NB4 (cell line): Measurements from ENCODE around the gene WASF3.

Experiments used
- DNase-seq: peaks from one replicate; pipeline ENCODE4 v3.0.0; 2010; ENCODE audit warnings: low read depth
- H3K4me3 ChIP-seq: one replicate; pipeline ENCODE4 v1.5.1; 2011; ENCODE audit warnings: mild to moderate bottlenecking, low read depth, low read length, moderate library complexity
- CTCF ChIP-seq: IDR thresholded peaks from one replicate; pipeline ENCODE4 v1.5.1; 2012; ENCODE audit warnings: low read depth, low read length
- MAX ChIP-seq: IDR thresholded peaks from 2 replicates; pipeline ENCODE4 v1.6.1; 2011; ENCODE audit warnings: low read depth, low read length
- MYC ChIP-seq: IDR thresholded peaks from 2 replicates; pipeline ENCODE4 v1.6.1; 2011; ENCODE audit warnings: low read depth, low read length
- POLR2A ChIP-seq: IDR thresholded peaks from 2 replicates; pipeline ENCODE4 v1.6.1; 2011; ENCODE audit warnings: mild to moderate bottlenecking; ENCODE audit not compliant: insufficient read length; ENCODE audit errors: extremely low read depth

Gene WASF3

GRCh38 chr13:26529441-26529840, 28.0 kb upstream of the WASF3 start:
- peak; percentile 63 for DNase-seq
- TF ChIP-seq MAX, result no peak
- no peak for TF ChIP-seq MYC
- no peak for TF ChIP-seq POLR2A
- TF ChIP-seq CTCF, result no peak
- no peak overlapping the region for H3K4me3 ChIP-seq

GRCh38 chr13:26531742-26532141, 25.7 kb upstream of the WASF3 start:
- TF ChIP-seq CTCF, result no peak
- no peak for TF ChIP-seq MAX
- no peak for TF ChIP-seq MYC
- no peak for TF ChIP-seq POLR2A
- no peak for DNase-seq
- no peak overlapping the region for H3K4me3 ChIP-seq

DNA sequence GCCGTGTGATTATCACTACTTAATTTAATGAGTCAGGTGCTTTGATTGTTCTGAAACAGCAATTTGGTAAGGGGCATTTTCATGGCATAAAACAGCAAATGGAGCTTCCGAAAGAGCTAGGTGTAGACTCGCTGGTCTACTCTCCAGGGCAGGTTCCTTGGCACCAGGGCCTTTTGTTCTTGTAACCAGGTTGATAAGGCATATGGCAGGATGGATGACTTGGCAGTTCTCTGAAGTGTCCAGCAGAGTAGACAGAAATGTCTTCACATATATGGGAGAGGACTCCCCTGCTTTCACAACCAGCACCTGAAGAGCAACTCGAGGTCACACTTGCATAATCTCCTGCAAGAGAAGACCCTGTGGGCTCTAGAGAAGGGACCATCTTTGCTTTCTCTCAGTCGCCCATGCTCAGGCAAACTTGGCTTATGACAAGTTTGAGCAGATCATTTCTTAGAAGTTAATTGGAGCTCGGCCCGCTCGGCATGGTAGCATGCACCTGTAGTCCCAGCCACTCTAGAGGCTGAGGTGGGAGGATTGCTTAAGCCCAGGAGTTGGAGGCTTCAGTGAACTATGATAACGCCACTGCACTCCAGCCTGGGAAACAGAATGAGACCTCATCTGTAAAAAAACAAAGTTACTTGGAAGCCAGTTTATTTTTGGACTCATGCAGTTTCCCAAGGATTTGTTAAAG, 23.3 kb upstream of the WASF3 start:
- no peak for TF ChIP-seq MYC
- no peak for TF ChIP-seq POLR2A
- TF ChIP-seq MAX, result no peak
- TF ChIP-seq CTCF, result no peak
- no peak overlapping the region for H3K4me3 ChIP-seq
- DNase-seq, result no peak

- DNase-seq, result no peak
- TF ChIP-seq MAX, result no peak
- no peak for TF ChIP-seq MYC
- no peak for TF ChIP-seq POLR2A
- no peak for TF ChIP-seq CTCF
- H3K4me3 ChIP-seq, result no peak overlapping the region
Observed at GRCh38 chr13:26538363-26539317, 18.8 kb upstream of the WASF3 start.

DNA sequence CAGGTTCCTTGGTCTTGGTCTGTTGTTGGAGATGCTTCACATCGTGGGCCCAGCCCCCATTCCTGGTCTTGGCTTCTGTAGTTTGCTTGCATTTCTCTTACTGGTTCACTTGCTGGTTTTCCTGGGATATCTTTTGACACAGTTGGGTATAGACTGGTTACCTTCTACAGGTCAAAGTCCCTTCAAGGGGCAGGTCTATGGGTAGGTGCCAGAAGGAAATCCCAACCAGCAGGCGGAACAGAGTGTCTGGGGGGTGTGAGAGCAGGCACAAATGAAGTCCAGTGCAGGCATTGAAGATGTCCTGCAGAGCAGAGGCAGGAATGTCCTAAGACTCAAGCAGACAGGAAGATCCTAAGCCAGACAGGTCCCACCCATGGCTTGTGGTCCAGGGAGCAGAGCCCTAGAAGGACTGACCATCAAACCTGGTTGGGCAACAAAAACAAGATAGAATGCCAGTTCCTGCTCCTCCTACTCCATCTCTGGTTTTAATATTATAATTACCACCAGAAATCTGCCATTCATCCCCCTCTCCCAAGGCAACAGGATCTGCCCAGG, 17.7 kb upstream of the WASF3 start:
- no peak overlapping the region for H3K4me3 ChIP-seq
- no peak for DNase-seq

More for the DNA sequence above, 17.7 kb upstream of the WASF3 start:
- TF ChIP-seq CTCF (no peak), POLR2A (no peak), MAX (no peak), MYC (no peak)
